ENCODE measurements around the gene SLIT3. TPM values are rescaled to one million over a fixed set of nuclear protein-coding genes. Genes with fewer than 3 reads are reported as not detected.

The SLIT3 gene
- total RNA-seq, 3 donors from 2014 or later = 30.7 to 103 (median 54.1) TPM

DNA sequence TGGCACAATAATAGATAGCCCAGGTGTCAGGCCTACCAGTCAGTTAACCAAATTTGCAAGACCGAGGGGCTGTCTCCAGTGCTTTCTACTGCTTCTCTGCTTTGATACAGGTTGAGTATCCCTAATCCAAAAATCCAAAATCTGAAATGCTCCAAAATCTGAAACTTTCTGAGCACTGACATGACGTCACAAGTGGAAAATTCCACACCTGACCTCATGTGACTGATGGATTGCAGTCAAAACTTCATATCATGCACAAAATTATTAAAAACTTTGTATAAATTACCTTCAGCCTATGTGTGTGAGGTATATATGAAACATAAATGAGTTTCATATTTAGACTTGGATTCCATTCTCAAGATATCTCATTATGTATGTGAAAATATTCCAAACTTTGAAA is 508.3 kb downstream of the SLIT3 start:
- Histone ChIP-seq H3K27ac (no peak overlapping the region), H3K36me3 (no peaks in the 10 kb centered on the region), H3K27me3 (no peaks in the 10 kb centered on the region), H3K4me3 (no peak overlapping the region), H3K9me3 (no peaks in the 10 kb centered on the region), H3K4me1 (no peaks in the 10 kb centered on the region)
- intact Hi-C loops (cut with DNase I; ENCODE audit: low total_unique reads) = no loop called here
- TF ChIP-seq POLR2A (IDR thresholded peaks at IDR 0.05) = no peak
- no peak for TF ChIP-seq POLR2AphosphoS5 (IDR thresholded peaks at IDR 0.05)
- TF ChIP-seq, protein P1, sequence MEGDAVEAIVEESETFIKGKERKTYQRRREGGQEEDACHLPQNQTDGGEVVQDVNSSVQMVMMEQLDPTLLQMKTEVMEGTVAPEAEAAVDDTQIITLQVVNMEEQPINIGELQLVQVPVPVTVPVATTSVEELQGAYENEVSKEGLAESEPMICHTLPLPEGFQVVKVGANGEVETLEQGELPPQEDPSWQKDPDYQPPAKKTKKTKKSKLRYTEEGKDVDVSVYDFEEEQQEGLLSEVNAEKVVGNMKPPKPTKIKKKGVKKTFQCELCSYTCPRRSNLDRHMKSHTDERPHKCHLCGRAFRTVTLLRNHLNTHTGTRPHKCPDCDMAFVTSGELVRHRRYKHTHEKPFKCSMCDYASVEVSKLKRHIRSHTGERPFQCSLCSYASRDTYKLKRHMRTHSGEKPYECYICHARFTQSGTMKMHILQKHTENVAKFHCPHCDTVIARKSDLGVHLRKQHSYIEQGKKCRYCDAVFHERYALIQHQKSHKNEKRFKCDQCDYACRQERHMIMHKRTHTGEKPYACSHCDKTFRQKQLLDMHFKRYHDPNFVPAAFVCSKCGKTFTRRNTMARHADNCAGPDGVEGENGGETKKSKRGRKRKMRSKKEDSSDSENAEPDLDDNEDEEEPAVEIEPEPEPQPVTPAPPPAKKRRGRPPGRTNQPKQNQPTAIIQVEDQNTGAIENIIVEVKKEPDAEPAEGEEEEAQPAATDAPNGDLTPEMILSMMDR (IDR thresholded peaks at IDR 0.05) = no peak
- DNase-seq (ENCODE audit: low spot score in 2 of 2) = no peak

DNA sequence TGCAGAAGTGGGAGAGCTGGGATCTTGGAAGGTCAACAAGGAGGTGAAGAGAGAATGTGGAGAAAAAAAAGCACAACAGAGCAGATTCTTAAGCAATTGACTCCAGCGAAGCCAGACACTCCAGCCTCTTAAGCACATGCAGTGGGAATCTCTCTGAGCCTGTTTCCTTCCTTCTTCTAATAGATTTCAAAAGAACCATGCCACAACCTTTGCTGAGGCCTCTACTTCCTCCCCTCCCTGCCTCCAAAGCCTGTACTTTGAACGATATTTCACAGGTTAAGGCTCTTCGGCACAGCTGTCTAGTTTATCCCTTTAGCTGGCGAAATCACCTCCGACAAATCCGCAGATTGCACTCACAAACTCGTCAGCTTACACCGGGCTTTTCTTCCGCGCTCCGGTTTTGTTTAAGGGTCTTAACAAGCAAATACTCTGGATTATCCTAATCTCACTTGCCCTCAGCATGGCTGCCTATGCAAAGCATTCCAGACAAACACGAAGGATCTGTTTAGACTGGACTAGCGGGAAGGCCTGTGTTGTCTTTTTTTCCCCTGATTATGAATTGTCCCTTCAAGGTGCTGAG is 510.2 kb downstream of the SLIT3 start:
- H3K4me3 ChIP-seq = no peak overlapping the region
- intact Hi-C loops (cut with DNase I; ENCODE audit: low total_unique reads) = no loop called here
- no peaks in the 10 kb centered on the region for H3K27me3 ChIP-seq
- no peaks in the 10 kb centered on the region for H3K9me3 ChIP-seq
- no peaks in the 10 kb centered on the region for H3K4me1 ChIP-seq
- H3K36me3 ChIP-seq = no peaks in the 10 kb centered on the region
- no peak for DNase-seq (ENCODE audit: low spot score in 2 of 2)
- TF ChIP-seq POLR2AphosphoS5 (IDR thresholded peaks at IDR 0.05) (no peak), POLR2A (IDR thresholded peaks at IDR 0.05) (no peak)
- TF ChIP-seq, protein P1 (IDR thresholded peaks at IDR 0.05) = no peak
- no peak overlapping the region for H3K27ac ChIP-seq

DNA sequence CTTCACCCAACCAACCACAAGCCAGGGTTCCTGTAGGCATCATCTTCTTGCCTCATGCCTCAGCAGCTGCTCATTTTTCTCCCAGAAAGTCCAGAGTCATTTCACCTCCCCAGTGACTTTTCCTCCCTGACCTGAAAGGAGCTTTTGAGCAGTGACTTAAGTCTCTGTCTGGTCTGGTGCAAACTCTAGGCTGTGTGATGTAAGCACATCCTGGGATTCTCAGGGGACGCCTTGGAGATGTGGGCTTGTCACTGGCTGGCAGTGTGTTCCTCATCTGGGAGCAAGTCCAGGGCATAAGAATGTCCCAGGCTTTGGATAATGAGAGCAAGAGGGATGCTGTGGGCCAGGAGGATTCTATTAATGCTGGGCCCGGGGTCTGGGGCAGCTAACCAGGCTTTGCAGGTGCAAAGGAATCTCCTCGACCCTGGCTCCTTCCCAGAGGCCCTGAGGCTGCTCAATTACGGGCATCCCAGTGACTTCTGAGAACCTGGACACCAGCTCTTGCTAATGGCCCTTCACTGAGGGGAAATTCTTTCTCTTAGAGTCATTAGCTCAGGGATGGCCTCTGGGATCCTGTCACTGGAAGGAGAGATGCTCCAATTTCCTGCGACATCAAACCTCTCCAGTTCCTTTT is 510.8 kb downstream of the SLIT3 start:
- no peak for DNase-seq (ENCODE audit: low spot score in 2 of 2)
- H3K27me3 ChIP-seq = no peaks in the 10 kb centered on the region
- no peak overlapping the region for H3K4me3 ChIP-seq
- no peaks in the 10 kb centered on the region for H3K36me3 ChIP-seq
- no peaks in the 10 kb centered on the region for H3K4me1 ChIP-seq
- H3K9me3 ChIP-seq = no peaks in the 10 kb centered on the region
- H3K27ac ChIP-seq = peak overlapping the region in 1 of 2 donors; percentile 19
- intact Hi-C loops (cut with DNase I; ENCODE audit: low total_unique reads) = no loop called here
- TF ChIP-seq POLR2AphosphoS5 (IDR thresholded peaks at IDR 0.05) (no peak), POLR2A (IDR thresholded peaks at IDR 0.05) (no peak)
- TF ChIP-seq, protein P1 (IDR thresholded peaks at IDR 0.05) = no peak

DNA sequence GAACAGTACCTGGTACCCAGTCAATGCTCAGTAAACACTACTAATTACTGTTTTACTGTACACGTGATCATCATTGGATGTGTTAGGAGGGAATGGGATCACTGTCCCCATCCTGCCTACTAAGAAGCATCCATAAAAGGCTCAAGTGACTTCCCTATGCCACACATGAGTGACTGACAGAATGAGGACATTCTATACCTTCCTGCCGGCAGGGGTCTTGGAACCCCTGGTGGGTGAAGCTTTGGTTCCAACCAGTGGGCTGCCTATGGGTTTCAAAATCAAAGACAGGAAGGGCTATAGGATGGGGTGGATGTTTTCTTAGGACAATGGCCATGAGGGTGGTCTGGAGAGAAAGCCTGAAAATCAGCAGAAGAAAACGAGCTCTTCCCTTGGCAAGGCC is 512.2 kb downstream of the SLIT3 start:
- H3K27ac ChIP-seq = no peak overlapping the region
- H3K9me3 ChIP-seq = no peaks in the 10 kb centered on the region
- no peaks in the 10 kb centered on the region for H3K27me3 ChIP-seq
- no peak overlapping the region for H3K4me3 ChIP-seq
- H3K4me1 ChIP-seq = no peaks in the 10 kb centered on the region
- no peaks in the 10 kb centered on the region for H3K36me3 ChIP-seq
- TF ChIP-seq POLR2A (IDR thresholded peaks at IDR 0.05) (no peak), POLR2AphosphoS5 (IDR thresholded peaks at IDR 0.05) (no peak)
- TF ChIP-seq, protein P1 (IDR thresholded peaks at IDR 0.05) = no peak
- intact Hi-C loops (cut with DNase I; ENCODE audit: low total_unique reads) = no loop called here
- no peak for DNase-seq (ENCODE audit: low spot score in 2 of 2)

DNA sequence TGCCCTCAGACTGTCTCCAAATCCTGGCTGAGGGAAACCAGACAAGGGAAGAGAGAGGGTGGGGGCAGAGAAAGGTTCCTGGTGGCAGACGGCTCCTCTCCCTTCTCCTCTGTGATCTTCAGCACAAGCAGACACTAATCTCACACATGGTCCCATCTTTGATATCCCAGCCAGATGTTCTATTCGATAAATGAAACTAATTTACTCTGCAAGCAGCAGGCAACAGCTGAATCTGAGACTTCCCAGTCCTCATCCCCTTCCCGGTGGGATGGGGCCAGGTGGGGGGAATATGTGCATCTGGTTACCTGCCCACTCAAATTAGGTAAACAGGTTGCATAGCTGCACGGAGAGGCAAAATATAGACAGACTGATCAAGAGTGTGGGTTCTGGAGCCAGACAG is 512.8 kb downstream of the SLIT3 start:
- intact Hi-C loops (cut with DNase I; ENCODE audit: low total_unique reads) = no loop called here
- H3K27me3 ChIP-seq = no peaks in the 10 kb centered on the region

More for the DNA sequence above, 512.8 kb downstream of the SLIT3 start:
- DNase-seq (ENCODE audit: low spot score in 2 of 2) = no peak
- no peaks in the 10 kb centered on the region for H3K4me1 ChIP-seq
- H3K36me3 ChIP-seq = no peaks in the 10 kb centered on the region
- H3K27ac ChIP-seq = no peak overlapping the region
- TF ChIP-seq, protein P1 (IDR thresholded peaks at IDR 0.05) = no peak
- TF ChIP-seq POLR2A (IDR thresholded peaks at IDR 0.05) = no peak
- TF ChIP-seq POLR2AphosphoS5 (IDR thresholded peaks at IDR 0.05) = no peak
- no peak overlapping the region for H3K4me3 ChIP-seq
- no peaks in the 10 kb centered on the region for H3K9me3 ChIP-seq

Data from breast epithelium (tissue), 4 donors.